HepG2 (cell line): Measurements from ENCODE around the gene ATG4B. TPM values are rescaled to one million over a fixed set of nuclear protein-coding genes. Genes with fewer than 3 reads are reported as not detected.

Source experiments
- CBX5 ChIP-seq: sonication (generic); formaldehyde crosslinking; IDR thresholded peaks from 2 replicates; pipeline ENCODE4 v1.4.0; 2020; ENCODE audit warnings: missing genetic modification reagents, borderline replicate concordance
- HES4 ChIP-seq: sonication (generic); formaldehyde crosslinking; IDR thresholded peaks from 2 replicates; pipeline ENCODE4 v1.9.0; 2021; ENCODE audit warnings: mild to moderate bottlenecking, missing genetic modification reagents, borderline replicate concordance
- HHEX ChIP-seq: IDR thresholded peaks from 2 replicates; pipeline ENCODE4 v1.6.1; 2016; ENCODE audit warnings: control low read depth
- MNT ChIP-seq: fragments of 450-650 bp; IDR thresholded peaks from 2 replicates; pipeline ENCODE4 v1.6.1; 2016
- PCBP1 ChIP-seq: fragments of 200-400 bp; formaldehyde crosslinking; IDR thresholded peaks from 2 replicates; pipeline ENCODE4 v1.6.1; 2017; ENCODE audit warnings: mild to moderate bottlenecking, low read depth, low read length, borderline replicate concordance
- POLR2AphosphoS5 ChIP-seq: IDR thresholded peaks from 2 replicates; pipeline ENCODE4 v1.6.1; 2012; ENCODE audit warnings: low read depth, low read length
- REL ChIP-seq: sonication (generic); formaldehyde crosslinking; conservative IDR thresholded peaks from 2 replicates; pipeline ENCODE4 v1.8.0; 2022; ENCODE audit warnings: mild to moderate bottlenecking, missing genetic modification reagents, moderate library complexity
- SOX6 ChIP-seq, 2 experiments: fragments of 450-650 bp in 1 of 2; sonication (generic) in 1 of 2; formaldehyde crosslinking in 1 of 2; IDR thresholded peaks; 2 replicates each; pipeline versions ENCODE4 v1.4.0 to v1.6.1; 2017 to 2020; ENCODE audit warnings: antibody characterized with exemption in 1 of 2, mild to moderate bottlenecking in 1 of 2, missing genetic modification reagents in 1 of 2
- ZNF136 ChIP-seq: sonication (generic); formaldehyde crosslinking; IDR thresholded peaks from 2 replicates; pipeline ENCODE4 v1.8.1; 2022; ENCODE audit warnings: low read depth, mild to moderate bottlenecking, moderate library complexity, missing genetic modification reagents
- ZNF646 ChIP-seq: sonication (generic); formaldehyde crosslinking; IDR thresholded peaks from 2 replicates; pipeline ENCODE4 v1.9.0; 2021; ENCODE audit warnings: mild to moderate bottlenecking, missing genetic modification reagents
- ZNF850 ChIP-seq: sonication (generic); formaldehyde crosslinking; conservative IDR thresholded peaks from 2 replicates; pipeline ENCODE4 v1.9.0; 2021; ENCODE audit warnings: mild to moderate bottlenecking, missing genetic modification reagents
- polyA plus RNA-seq, 8 experiments: library from polyadenylated mRNA; depleted of rRNA in 3 of 8; stranded (reverse) in 7 of 8; unstranded in 1 of 8; fragments of >200 nt; fragmentation: Illumina TruSeq in 4 of 8; extraction: Trizol in 4 of 8; gene quantifications; 2 replicates each; pipeline versions ENCODE4 v1.2.1 to v1.2.3, GENCODE V29; 2011 to 2016; ENCODE audit warnings: low read depth in 4 of 8, missing spikeins in 1 of 8, mixed read lengths in 1 of 8; ENCODE audit not compliant: insufficient read depth in 1 of 8
- total RNA-seq, 5 experiments: library from RNA; depleted of rRNA; stranded (reverse); fragments of >200 nt; fragmentation: Illumina TruSeq; extraction: Trizol; gene quantifications; 2 replicates each; pipeline ENCODE4 v1.2.3, GENCODE V29; 2016; ENCODE audit warnings: low read depth in 1 of 5
- TF ChIP-seq, protein P1 (sequence below): sonication (generic); formaldehyde crosslinking; IDR thresholded peaks from 2 replicates; pipeline ENCODE4 v1.5.1; 2020; ENCODE audit warnings: mild to moderate bottlenecking, missing genetic modification reagents, moderate library complexity
- TF ChIP-seq, protein P2 (sequence below): sonication (generic); formaldehyde crosslinking; IDR thresholded peaks from 2 replicates; pipeline ENCODE4 v1.5.0; 2020; ENCODE audit warnings: mild to moderate bottlenecking, missing genetic modification reagents

ATG4B gene
- total and polyA plus RNA-seq, 2 of the 13 experiments (the other 11 are each of a cell fraction or from before 2014, with no cell fraction given): 95.5 to 239 TPM

DNA sequence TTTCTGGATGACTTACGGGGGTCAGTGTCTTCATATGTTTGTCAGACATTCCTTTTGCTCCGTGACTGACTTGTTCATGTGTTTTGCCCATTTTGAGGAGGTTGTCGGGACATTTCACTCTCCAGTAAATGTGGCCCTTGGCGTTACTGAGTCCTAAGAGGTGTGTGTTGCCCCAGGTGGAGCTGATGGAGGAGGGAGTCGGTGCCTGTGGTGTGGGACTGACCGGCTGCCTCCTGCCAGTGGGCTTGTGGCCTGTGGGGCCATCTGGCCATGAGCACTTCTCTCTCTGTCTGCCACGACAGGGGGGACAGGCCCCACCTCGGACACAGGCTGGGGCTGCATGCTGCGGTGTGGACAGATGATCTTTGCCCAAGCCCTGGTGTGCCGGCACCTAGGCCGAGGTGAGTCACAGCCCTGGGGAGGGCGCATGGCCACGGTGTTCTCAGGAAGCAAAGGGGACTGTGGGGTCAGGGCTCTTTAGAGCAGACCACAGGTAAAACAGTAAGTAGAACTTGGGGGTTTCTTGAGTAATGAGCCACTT, 15.8 kb downstream of the ATG4B start (continued):
- TF ChIP-seq PCBP1: no peak
- TF ChIP-seq ZNF136 (CRISPR knock-in tag): peak; percentile 85; the same call in 1 of the 2 replicates
- TF ChIP-seq, protein P1, sequence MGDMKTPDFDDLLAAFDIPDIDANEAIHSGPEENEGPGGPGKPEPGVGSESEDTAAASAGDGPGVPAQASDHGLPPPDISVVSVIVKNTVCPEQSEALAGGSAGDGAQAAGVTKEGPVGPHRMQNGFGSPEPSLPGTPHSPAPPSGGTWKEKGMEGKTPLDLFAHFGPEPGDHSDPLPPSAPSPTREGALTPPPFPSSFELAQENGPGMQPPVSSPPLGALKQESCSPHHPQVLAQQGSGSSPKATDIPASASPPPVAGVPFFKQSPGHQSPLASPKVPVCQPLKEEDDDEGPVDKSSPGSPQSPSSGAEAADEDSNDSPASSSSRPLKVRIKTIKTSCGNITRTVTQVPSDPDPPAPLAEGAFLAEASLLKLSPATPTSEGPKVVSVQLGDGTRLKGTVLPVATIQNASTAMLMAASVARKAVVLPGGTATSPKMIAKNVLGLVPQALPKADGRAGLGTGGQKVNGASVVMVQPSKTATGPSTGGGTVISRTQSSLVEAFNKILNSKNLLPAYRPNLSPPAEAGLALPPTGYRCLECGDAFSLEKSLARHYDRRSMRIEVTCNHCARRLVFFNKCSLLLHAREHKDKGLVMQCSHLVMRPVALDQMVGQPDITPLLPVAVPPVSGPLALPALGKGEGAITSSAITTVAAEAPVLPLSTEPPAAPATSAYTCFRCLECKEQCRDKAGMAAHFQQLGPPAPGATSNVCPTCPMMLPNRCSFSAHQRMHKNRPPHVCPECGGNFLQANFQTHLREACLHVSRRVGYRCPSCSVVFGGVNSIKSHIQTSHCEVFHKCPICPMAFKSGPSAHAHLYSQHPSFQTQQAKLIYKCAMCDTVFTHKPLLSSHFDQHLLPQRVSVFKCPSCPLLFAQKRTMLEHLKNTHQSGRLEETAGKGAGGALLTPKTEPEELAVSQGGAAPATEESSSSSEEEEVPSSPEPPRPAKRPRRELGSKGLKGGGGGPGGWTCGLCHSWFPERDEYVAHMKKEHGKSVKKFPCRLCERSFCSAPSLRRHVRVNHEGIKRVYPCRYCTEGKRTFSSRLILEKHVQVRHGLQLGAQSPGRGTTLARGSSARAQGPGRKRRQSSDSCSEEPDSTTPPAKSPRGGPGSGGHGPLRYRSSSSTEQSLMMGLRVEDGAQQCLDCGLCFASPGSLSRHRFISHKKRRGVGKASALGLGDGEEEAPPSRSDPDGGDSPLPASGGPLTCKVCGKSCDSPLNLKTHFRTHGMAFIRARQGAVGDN (CRISPR knock-in tag): peak; percentile 99
- TF ChIP-seq, protein P2, sequence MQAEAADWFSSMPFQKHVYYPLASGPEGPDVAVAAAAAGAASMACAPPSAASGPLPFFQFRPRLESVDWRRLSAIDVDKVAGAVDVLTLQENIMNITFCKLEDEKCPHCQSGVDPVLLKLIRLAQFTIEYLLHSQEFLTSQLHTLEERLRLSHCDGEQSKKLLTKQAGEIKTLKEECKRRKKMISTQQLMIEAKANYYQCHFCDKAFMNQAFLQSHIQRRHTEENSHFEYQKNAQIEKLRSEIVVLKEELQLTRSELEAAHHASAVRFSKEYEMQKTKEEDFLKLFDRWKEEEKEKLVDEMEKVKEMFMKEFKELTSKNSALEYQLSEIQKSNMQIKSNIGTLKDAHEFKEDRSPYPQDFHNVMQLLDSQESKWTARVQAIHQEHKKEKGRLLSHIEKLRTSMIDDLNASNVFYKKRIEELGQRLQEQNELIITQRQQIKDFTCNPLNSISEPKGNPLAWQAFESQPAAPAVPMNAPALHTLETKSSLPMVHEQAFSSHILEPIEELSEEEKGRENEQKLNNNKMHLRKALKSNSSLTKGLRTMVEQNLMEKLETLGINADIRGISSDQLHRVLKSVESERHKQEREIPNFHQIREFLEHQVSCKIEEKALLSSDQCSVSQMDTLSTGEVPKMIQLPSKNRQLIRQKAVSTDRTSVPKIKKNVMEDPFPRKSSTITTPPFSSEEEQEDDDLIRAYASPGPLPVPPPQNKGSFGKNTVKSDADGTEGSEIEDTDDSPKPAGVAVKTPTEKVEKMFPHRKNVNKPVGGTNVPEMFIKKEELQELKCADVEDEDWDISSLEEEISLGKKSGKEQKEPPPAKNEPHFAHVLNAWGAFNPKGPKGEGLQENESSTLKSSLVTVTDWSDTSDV (CRISPR knock-in tag): no peak
- TF ChIP-seq MNT: peak; percentile 70; the same call in 1 of the 2 replicates
- no peak for TF ChIP-seq REL (CRISPR knock-in tag)
- TF ChIP-seq CBX5: peak; percentile 74; the same call in 1 of the 2 replicates
- TF ChIP-seq POLR2AphosphoS5: no peak
- 0 out of 2 replicates have a peak, but pooled peaks have one; percentile 8 for TF ChIP-seq HES4 (CRISPR knock-in tag)
- TF ChIP-seq HHEX (CRISPR knock-in tag): no peak
- TF ChIP-seq ZNF850 (CRISPR knock-in tag): no peak
- TF ChIP-seq SOX6 (IDR thresholded peaks at IDR 0.05): no peak
- peak; percentile 34; the same call in 1 of the 2 replicates for TF ChIP-seq SOX6 (CRISPR knock-in tag; IDR thresholded peaks at IDR 0.05)
- no peak for TF ChIP-seq ZNF646
